CD4-positive, alpha-beta T cell treated with Interleukin-15 for 1 hour (primary cell): Measurements from ENCODE around the gene URM1.

ENCODE experiments used
- DNase-seq: peaks from one replicate; pipeline ENCODE4 v3.0.0-alpha.2; 2020

Gene URM1

GRCh38 chr9:128435611-128436010 is 64.4 kb downstream of the URM1 start:
- DNase-seq = no peak

GRCh38 chr9:128438343-128439109 is 67.4 kb downstream of the URM1 start:
- DNase-seq = peak; percentile 73

- DNase-seq = no peak
Observed at GRCh38 chr9:128439273-128439672, 68.1 kb downstream of the URM1 start.
